GM19372 (cell line): ENCODE results near the gene PLEKHN1.

ENCODE experiments used
- ATAC-seq: cut with Tn5 transposase; IDR thresholded peaks from one replicate; pipeline ENCODE4 v1.9.1; 2021; ENCODE audit warnings: mild to moderate bottlenecking, low read depth, moderate library complexity; ENCODE audit not compliant: unreplicated experiment

PLEKHN1 gene

GRCh38 chr1:929712-930632 is 36.3 kb upstream of the PLEKHN1 start:
- ATAC-seq, result no peak

- no peak for ATAC-seq
These were observed 35.6 kb upstream of the PLEKHN1 start for GRCh38 chr1:930633-931138.

- no peak for ATAC-seq
These were observed 34.7 kb upstream of the PLEKHN1 start for GRCh38 chr1:931380-932172.

- ATAC-seq, result no peak
These were observed 34.1 kb upstream of the PLEKHN1 start for GRCh38 chr1:932173-932510.

GRCh38 chr1:932776-933602 is 33.3 kb upstream of the PLEKHN1 start:
- no peak for ATAC-seq

GRCh38 chr1:933603-933940 is 32.7 kb upstream of the PLEKHN1 start:
- ATAC-seq, result no peak

GRCh38 chr1:934991-935750 is 31.1 kb upstream of the PLEKHN1 start:
- ATAC-seq, result no peak

GRCh38 chr1:935751-936231 is 30.5 kb upstream of the PLEKHN1 start:
- ATAC-seq, result no peak

GRCh38 chr1:936348-937264 is 29.7 kb upstream of the PLEKHN1 start:
- ATAC-seq, result no peak

GRCh38 chr1:937521-937920 is 28.8 kb upstream of the PLEKHN1 start:
- ATAC-seq, result no peak

- ATAC-seq, result no peak
These were observed 28.1 kb upstream of the PLEKHN1 start for GRCh38 chr1:938088-938683.

GRCh38 chr1:938711-939489 is 27.4 kb upstream of the PLEKHN1 start:
- no peak for ATAC-seq

- no peak for ATAC-seq
These were observed 26.7 kb upstream of the PLEKHN1 start for GRCh38 chr1:939511-940106.

GRCh38 chr1:940107-941014 is 25.9 kb upstream of the PLEKHN1 start:
- no peak for ATAC-seq

GRCh38 chr1:941015-941587 is 25.2 kb upstream of the PLEKHN1 start:
- no peak for ATAC-seq
